ENCODE data around the gene SH3BGRL2.

SH3BGRL2 gene

GRCh38 chr6:79600313-79600712 lies 30.8 kb upstream of the SH3BGRL2 start:
- FAIRE-seq, result no peak
- no peak for DNase-seq (ENCODE audit: insufficient read length, low spot score)
- TF ChIP-seq CTCF (IDR thresholded peaks at IDR 0.05; ENCODE audit: insufficient read depth, missing control alignments), result no peak

GRCh38 chr6:79600812-79601609 lies 30.1 kb upstream of the SH3BGRL2 start:
- FAIRE-seq (no peak), DNase-seq (ENCODE audit: insufficient read length, low spot score) (no peak)
- no peak for TF ChIP-seq CTCF (IDR thresholded peaks at IDR 0.05; ENCODE audit: insufficient read depth, missing control alignments)

- FAIRE-seq (no peak), DNase-seq (ENCODE audit: insufficient read length, low spot score) (no peak)
- TF ChIP-seq CTCF (IDR thresholded peaks at IDR 0.05; ENCODE audit: insufficient read depth, missing control alignments), result no peak
These were observed 28.3 kb upstream of the SH3BGRL2 start for GRCh38 chr6:79602859-79603258.

- no peak for TF ChIP-seq CTCF (IDR thresholded peaks at IDR 0.05; ENCODE audit: insufficient read depth, missing control alignments)
- FAIRE-seq (no peak), DNase-seq (ENCODE audit: insufficient read length, low spot score) (no peak)
These were observed 26.5 kb upstream of the SH3BGRL2 start for GRCh38 chr6:79604583-79605037.

GRCh38 chr6:79605061-79605460 lies 26.1 kb upstream of the SH3BGRL2 start:
- TF ChIP-seq CTCF (IDR thresholded peaks at IDR 0.05; ENCODE audit: insufficient read depth, missing control alignments), result no peak
- no peak for DNase-seq (ENCODE audit: insufficient read length, low spot score)
- no peak for FAIRE-seq

- no peak for TF ChIP-seq CTCF (IDR thresholded peaks at IDR 0.05; ENCODE audit: insufficient read depth, missing control alignments)
- DNase-seq (ENCODE audit: insufficient read length, low spot score) (no peak), FAIRE-seq (no peak)
These were observed 25.0 kb upstream of the SH3BGRL2 start for GRCh38 chr6:79605968-79606764.
